ENCODE data around the gene SNRPD3. TPM values are rescaled to one million over a fixed set of nuclear protein-coding genes. Genes with fewer than 3 reads are reported as not detected.

The SNRPD3 gene
- 158 and 182 TPM in 2 replicates for total RNA-seq (2014; rRNA removed; shearing (Covaris generic); ENCODE audit: low replicate concordance)

DNA sequence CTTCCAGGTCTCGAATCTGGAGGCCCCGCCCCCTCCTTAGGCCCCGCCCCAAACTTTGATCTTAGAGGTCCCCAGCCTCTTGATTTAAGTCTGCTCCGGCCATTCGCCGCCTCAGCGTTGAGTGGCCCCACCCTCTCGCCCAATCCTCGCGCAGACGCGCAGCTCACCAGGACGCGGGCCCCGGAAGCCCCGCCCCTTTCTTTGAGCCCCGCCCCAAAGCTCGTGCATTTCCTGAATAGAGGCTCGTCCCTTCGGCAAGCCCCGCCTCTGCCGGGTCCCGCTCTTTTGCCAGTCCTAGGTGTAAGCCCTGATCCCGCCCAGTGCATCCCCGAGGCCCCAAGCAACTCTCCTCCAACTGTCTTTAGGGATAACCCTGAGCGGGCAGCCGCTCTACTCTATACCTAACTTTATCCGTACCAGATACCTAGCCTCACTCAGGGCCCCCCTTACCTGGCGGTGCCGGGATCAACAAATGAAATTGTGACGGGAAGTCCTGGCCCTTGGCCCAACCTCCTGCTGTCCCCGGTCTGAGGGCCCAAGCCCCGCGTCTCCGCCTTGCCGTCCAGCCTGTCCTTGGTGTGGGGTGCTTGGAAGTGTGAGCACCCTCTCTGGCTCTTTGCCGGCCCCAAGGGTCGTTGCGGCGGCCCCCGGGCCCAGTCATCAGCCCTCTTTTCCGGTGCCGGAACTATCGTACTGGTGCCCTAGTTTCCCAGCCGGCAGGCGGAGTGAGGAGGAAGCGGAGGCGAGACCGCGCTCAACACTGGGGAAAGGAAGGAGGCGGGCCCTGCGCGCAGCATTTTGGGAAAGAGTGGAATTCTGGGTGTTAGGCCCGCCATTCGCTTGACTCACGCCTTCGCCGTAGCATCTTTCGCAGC lies at the start of gene SNRPD3:
Gene SNRPD3, plus strand, starts transcription at position 835 of the 875 bp plus-strand sequence. CDS start 1,676 bp downstream, outside the sequence.
- in situ Hi-C loops (cut with HindIII; ENCODE audit: low pct_unique_long_range_greater_than_20kb, low sequenced_read_pairs), result no loop called here
- peak; percentile 98 for DNase-seq (ENCODE audit: low read depth)

DNA sequence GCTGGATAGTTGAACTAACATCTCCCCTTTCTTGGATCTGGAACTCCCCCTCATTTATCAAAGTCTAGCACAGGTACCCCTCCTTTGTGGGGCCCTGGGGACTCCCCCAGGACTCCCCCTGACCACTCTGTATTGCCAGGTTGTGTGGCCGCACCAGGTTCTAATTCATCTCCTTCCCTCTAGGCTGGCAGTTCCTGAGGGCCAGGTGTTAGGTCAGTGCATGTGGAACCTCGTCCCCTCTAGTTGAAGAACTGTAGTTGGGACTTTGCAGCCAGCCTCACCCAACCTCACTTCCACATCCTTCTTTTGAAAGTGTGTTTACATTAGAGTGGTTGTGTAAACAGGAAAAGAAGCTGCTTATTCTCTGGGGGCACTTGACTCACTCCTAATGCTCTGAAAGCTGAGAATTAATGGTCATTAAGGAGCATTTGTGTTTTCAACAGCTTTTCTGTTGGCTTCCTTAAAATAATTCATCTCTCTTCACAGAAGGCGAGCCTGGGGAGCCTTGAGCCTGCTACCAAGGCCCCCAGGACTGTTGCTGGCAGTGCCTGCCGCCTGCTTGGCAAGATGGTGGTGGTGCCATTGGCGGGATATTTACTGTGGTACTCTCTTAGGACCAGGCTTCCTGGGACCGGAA lies 48.9 kb upstream of the SNRPD3 start:
- DNase-seq (ENCODE audit: low read depth), result peak; percentile 43
- in situ Hi-C loops (cut with HindIII; ENCODE audit: low pct_unique_long_range_greater_than_20kb, low sequenced_read_pairs), result no loop called here

DNA sequence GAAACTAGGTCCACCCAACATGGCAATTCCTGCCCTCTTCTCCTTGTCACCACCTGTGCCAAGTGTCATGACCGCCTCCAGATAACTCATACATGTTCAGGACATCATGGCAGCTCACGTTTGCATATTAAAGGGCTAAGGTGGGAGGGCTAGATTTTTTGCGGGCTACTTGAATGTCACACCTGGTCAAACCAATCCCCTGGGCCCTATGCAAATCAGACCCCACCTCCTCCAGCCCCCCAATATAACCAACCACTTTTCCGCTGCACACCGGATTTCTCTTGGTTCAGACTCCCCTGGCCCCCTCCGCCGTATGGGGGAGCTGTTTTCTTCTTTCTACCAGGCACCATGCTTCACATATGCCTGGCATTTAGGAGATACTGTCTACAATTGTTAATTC lies 48.1 kb upstream of the SNRPD3 start:
- DNase-seq (ENCODE audit: low read depth), result no peak
- in situ Hi-C loops (cut with HindIII; ENCODE audit: low pct_unique_long_range_greater_than_20kb, low sequenced_read_pairs), result no loop called here

DNA sequence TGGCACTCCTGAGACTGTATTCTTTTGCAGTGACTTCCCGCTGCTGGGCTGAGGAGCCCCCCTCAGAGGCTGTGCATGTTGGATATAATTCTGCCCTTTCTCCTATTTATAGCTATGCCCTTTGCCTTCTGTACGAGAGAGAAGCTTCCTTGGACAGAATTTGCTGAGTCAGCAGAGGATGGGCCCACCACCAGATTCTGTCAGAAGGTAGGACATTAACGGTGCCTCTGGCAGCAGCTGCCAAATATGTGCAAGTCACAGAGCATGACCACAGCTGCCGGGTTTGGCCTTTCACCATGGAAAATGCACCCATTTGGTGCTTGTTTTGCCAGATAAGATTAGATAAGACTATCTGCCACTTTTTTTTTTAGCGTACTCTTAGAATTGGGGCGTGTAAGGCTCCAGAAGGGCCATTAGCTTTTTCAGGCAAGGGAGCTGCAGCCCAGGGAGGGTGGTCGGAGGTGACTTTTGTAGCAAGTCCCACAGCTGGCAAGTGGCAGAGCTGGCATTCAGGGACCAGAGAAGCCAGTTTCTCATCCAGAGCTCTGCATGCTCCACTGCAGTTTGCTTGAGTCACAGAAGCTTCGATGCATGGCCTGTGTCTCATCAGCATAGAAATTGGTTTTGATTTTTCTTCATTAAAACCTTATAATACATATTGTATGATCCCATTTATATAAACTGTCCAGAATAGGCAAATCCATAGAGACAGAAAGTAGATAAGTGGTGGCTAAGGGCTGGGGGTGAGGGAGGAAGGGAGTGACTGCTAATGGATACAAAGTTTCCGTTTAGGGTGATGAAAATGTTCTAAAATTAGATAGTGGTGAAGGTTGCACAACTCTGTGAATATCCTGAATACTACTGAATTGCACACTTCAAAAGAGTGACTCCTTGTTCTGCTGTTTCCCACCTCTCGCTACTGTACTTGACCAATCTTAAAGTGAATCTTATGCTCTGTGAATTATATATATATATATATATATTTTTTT lies 44.9 kb upstream of the SNRPD3 start:
- in situ Hi-C loops (cut with HindIII; ENCODE audit: low pct_unique_long_range_greater_than_20kb, low sequenced_read_pairs), result no loop called here
- peak; percentile 83 for DNase-seq (ENCODE audit: low read depth)

DNA sequence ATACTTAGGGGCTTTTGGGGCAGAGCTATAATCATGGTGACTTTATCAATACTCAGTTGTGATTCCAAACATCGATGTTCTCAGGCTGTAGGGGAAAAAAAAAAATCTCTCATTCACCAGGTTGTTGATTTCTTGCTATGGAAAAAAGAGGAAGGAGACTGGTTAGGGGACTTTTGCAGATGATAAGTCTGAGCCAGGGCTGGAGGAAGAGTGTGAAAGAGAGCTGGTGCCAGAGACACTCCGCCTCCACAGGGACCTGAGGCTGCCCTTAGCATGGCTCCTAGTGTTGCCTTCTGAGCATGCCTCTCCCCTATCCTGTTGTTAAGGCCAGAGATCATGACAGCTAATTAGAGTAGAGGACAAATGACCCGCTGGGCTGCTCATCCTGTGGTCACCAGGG lies 43.8 kb upstream of the SNRPD3 start:
- in situ Hi-C loops (cut with HindIII; ENCODE audit: low pct_unique_long_range_greater_than_20kb, low sequenced_read_pairs), result no loop called here
- DNase-seq (ENCODE audit: low read depth), result no peak

DNA sequence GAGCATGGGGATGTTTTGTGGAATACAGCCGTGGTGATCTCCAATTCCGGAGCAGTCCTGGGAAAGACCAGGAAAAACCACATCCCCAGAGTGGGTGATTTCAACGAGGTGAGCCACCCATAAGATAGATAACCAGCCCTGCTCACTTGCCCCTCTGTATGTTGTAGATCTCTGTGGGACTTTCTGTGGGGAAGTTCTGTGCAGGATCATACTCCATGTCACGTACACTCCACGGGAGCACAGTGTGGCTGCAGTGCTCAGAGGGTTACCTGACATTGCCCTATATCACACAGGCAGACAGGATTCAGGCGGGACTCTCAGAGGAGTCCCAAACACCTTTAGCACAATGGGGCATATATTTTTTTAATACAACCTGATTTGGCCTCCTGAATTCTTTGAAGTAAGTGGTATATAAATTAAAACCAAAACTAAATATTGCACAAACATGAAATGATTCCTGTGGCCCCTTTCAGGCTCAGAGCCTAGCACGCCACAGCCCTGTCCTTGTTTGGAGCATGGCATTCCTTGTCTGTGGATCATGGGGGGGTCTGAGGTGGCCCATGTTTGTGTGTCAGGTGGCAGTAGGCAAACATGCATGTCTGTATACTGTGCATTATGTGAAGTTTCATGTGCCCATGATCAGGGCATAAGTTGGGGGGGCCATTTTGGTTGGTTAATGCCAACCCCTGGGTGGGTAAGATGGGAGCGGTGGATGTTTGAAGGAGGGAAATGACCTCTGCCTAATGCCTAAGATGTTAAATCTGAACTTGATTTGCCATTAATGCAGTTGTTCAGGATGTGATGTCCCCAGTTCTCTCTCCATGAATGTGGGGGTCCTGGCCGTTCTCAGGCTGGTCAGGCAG lies 42.2 kb upstream of the SNRPD3 start:
- in situ Hi-C loops (cut with HindIII; ENCODE audit: low pct_unique_long_range_greater_than_20kb, low sequenced_read_pairs), result no loop called here

DNA sequence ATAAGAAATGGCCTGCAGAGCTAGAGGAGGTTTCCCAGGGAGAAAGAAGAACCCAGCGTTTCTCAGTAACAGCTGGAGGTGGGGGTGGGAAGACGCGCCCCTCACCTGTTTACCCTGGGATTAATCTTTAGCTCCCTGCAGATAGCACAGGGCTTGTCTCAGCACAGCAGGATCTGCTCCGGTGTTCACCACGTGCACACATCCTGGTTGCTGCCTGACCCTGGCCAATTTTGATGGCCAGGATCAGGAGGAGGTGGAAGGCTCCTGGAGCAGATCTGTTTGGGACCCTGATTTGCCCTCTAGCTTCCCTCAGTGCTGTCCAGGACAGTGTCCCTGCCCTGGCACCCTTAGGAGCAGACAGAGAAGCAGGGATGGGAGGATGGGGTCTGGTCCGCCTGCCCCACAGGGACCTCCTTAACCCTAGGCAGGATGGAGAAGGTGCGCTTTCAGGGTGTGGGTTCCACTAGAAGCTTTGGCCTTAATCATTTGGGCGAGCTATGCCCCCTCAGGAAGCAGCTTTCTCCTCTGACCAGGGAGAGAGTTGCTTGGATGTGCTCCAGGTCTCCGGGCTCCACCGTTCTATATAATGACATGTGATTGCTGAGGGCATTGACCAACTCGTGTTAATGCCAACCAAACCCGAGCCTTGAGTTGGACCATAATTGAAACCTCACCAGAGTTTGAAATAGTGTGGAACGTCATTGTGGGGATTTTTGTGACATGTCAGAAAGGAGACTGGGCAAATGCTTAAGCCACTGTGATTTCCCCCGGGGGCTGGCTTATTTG lies 41.4 kb upstream of the SNRPD3 start:
- peak; percentile 35 for DNase-seq (ENCODE audit: low read depth)
- in situ Hi-C loops (cut with HindIII; ENCODE audit: low pct_unique_long_range_greater_than_20kb, low sequenced_read_pairs), result no loop called here

More for the DNA sequence above, 42.2 kb upstream of the SNRPD3 start:
- DNase-seq (ENCODE audit: low read depth), result no peak

DNA sequence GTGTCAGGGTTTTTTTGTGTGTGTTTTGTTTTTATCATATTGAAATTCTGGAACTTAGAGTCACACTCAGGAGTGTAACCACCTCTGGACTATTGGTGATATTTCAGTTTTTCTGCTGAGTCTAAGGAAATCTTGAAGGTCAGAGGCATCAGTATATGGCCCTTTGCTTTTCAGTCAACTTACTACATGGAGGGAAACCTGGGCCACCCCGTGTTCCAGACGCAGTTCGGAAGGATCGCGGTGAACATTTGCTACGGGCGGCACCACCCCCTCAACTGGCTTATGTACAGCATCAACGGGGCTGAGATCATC lies 40.8 kb upstream of the SNRPD3 start:
- DNase-seq (ENCODE audit: low read depth), result no peak
- in situ Hi-C loops (cut with HindIII; ENCODE audit: low pct_unique_long_range_greater_than_20kb, low sequenced_read_pairs), result no loop called here

DNA sequence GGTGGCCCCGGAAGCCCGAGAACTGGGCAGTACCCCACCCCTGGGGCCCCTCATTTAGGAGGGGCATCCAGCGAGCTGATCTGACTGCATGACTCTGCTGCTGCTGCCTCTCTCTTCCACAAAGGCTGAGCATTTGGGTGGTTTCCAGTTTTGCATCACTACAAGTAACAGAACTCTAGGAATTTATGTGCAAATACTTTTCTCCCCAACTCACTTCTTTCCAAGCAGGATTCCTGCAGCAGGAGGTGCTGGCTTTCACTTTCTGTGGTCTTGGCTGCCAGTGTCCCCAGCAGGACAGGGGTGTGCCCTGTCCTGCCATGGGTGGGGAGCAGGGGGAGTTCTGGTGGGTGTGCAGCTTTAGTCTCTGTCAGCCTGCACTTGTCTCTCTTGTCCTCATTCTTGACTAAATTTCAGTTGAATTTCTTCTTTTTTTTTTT lies 39.5 kb upstream of the SNRPD3 start:
- peak; percentile 79 for DNase-seq (ENCODE audit: low read depth)
- in situ Hi-C loops (cut with HindIII; ENCODE audit: low pct_unique_long_range_greater_than_20kb, low sequenced_read_pairs), result no loop called here

DNA sequence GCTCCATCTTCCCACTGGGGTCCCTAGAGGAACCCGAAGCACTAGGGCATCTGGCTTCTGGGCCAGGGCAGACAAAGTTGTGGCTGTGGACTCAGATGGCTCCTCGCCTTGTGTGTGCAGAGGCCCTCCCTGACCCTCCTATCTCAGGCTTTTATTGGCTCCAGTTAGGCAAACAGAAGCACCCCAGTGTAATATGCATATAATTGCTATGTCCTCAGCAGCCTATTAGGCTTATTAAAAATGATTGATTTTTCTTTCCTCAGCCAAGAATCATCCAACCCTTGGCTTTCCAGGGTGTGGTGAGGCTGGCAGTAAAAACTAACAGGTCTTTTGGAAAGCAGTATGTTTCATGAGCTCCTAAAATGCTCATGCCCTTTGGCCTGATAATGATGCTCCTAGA lies 38.4 kb upstream of the SNRPD3 start:
- in situ Hi-C loops (cut with HindIII; ENCODE audit: low pct_unique_long_range_greater_than_20kb, low sequenced_read_pairs), result no loop called here
- no peak for DNase-seq (ENCODE audit: low read depth)

DNA sequence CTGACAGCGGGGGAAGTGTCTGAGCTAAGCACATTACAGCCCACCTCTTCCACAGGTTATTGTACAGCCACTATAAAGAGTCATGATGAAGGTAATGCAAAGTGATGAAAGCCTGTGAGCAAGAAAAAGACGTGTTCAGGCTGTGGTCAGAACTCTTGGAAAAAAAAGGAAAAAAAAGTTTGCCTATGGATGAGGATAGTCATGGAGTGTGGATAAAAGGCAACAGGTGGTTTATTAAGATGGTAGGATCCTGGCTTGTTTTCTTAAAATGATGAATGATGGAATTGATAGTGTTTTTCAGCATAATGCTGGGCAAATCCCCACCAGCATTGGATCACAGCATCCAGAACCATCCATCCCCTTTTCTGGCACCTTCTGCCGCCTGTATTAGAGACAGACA lies 37.6 kb upstream of the SNRPD3 start:
- DNase-seq (ENCODE audit: low read depth), result no peak
- in situ Hi-C loops (cut with HindIII; ENCODE audit: low pct_unique_long_range_greater_than_20kb, low sequenced_read_pairs), result no loop called here

DNA sequence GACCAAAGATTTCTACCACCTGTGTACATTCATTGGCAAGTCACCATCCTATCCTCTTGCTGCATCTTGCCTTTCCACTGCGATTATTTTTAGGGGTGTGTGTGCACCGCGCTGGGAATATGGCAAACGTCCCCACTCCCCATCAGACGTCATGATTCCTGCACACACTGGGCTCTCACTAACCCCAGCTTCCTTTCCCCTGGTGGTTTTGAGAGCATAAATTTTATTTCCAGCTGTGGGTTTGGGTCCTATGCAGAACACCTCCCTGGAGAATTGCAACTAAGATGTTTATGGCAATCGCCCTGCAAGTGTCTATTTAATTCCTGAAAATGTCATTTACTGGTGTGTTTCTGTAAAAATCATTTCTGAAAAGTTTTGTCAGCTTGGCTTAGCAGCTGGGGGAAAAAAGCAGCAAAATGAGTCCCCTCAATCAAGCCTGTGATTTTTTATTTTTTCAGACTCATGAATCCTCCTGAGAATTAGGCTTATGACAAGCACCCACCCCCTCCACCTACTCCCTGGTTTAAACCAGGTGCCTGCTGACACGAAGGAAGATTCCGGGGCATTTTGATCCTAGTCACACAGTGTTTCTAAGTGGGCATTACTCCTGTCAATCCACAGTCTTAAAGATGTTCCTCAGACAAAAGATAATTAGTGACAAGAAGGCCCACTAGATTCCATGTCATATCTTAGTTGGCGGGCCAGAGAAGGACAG lies 36.9 kb upstream of the SNRPD3 start:
- DNase-seq (ENCODE audit: low read depth), result no peak
- in situ Hi-C loops (cut with HindIII; ENCODE audit: low pct_unique_long_range_greater_than_20kb, low sequenced_read_pairs), result no loop called here

DNA sequence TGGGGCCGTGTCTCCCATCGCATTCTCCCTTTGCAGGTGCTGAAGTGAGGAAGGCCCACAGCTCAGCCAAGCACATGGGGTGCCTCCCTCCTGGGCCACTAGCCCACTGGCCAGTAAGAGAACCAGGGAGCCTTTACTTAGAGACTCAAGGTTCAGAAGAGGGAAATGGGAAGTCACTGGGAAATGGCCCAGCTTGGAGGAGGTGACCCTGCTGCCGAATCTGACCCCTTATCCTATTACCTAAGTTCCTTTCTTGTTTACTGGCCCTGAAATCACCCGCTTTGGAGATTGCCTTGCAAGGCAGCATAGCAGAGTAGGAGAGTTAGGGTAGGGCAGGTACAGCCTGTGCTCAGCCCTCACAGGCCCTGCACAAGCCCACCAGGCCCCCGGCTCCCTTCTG lies 36.3 kb upstream of the SNRPD3 start:
- DNase-seq (ENCODE audit: low read depth), result no peak
- in situ Hi-C loops (cut with HindIII; ENCODE audit: low pct_unique_long_range_greater_than_20kb, low sequenced_read_pairs), result no loop called here

DNA sequence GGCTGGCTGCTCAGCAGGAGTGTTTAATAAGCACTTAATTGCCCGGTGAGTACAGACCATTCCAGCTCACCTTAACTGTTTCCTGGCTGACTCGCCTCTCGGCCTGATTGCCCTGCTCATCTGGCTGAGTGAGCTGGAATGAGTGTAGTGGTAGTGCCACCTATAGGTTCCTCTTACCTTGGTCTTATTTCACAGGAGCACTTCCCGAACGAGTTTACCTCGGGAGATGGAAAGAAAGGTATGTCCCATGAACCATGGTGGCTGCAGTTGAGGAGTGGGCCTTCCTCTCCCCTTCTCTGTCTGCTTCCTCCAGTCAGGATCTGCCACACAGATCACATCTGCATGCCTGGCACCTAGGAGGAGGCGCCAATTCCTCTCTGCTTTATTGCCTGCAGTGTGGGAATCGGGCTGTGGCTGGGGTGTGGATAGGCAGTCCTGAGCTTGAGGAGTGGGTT lies 34.0 kb upstream of the SNRPD3 start:
- peak; percentile 81 for DNase-seq (ENCODE audit: low read depth)
- in situ Hi-C loops (cut with HindIII; ENCODE audit: low pct_unique_long_range_greater_than_20kb, low sequenced_read_pairs), result no loop called here

DNA sequence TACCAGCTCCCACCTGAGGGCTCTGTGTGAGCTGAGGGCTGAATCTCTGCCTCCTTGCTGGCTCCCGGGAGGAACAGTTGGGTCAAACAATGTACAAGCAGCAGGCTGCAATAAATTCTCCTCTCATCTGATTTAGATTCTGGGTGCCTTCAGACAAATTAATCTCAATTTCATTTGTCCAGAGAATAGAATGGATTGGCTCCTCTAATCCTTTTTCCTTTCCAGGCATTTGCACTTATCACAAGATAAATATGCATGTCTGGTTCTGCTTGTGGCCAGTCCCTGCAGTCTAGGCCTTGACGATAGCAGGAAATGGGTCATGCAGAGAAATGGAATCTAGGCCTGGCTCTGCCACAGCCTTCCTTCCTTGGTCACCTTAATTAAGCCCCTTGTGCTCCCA lies 31.9 kb upstream of the SNRPD3 start:
- no peak for DNase-seq (ENCODE audit: low read depth)
- in situ Hi-C loops (cut with HindIII; ENCODE audit: low pct_unique_long_range_greater_than_20kb, low sequenced_read_pairs), result no loop called here

DNA sequence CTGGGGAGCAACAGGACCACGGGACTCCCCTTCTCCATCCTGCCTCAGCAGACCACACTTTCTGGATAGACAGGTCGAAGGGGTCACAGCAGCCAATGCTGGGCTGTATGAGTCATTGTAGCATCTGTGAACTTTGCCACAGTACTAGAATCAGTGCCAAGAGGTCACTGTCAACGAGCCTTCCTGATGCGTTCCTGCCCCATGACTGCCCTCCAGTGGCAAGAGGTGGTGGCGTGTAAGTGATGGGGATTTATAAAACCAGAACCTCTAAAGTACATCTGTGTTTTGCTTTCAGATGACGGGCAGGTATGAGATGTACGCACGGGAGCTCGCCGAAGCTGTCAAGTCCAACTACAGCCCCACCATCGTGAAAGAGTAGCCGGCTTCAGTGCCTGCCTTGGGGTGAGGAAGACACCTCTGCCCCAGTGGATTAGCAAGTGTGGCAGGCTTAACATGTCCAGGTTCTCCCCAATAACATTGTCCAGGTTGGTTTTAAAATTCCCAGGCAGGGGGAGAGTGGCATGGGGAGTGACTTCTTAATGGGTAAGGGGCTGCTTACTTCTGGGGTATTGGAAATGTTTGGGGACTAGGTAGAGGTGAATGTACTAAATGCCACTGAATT lies 30.3 kb upstream of the SNRPD3 start:
- DNase-seq (ENCODE audit: low read depth), result peak; percentile 69

More for the DNA sequence above, 30.3 kb upstream of the SNRPD3 start:
- in situ Hi-C loops (cut with HindIII; ENCODE audit: low pct_unique_long_range_greater_than_20kb, low sequenced_read_pairs), result no loop called here

All from Caki2 (cell line).